AG04450 (cell line): ENCODE measurements around the gene NKX1-1. TPM values are rescaled to one million over a fixed set of nuclear protein-coding genes. Genes with fewer than 3 reads are reported as not detected.

ENCODE experiments used
- CTCF ChIA-PET: fragments of 300-600, 350-600 bp; formaldehyde crosslinking; extraction: SDS; loops from one replicate; lab custom pipeline; 2022; ENCODE audit warnings: antibody characterized with exemption, inconsistent platforms; lab: Charles Lee
- POLR2A ChIA-PET: fragments of 350-600 bp; formaldehyde crosslinking; extraction: SDS; loops from one replicate; lab custom pipeline; 2021; ENCODE audit warnings: antibody characterized with exemption, inconsistent platforms; lab: Yijun Ruan, JAX
- DNase-seq: peaks from one replicate; pipeline ENCODE4 v3.0.0-alpha.2; 2011; ENCODE audit warnings: low read depth, low spot score
- H3K27ac ChIP-seq: one replicate; pipeline ENCODE4 v1.5.1; 2012; ENCODE audit warnings: low read depth, low read length, control low read depth
- H3K27me3 ChIP-seq: one replicate; pipeline ENCODE4 v1.6.0; 2012; ENCODE audit warnings: low read length; ENCODE audit not compliant: control insufficient read depth, insufficient read depth
- H3K4me3 ChIP-seq: 2 replicates; pipeline ENCODE4 v1.5.1; 2011; ENCODE audit warnings: mild to moderate bottlenecking, low read depth, low read length, control low read depth
- H3K9me3 ChIP-seq: 2 replicates; pipeline ENCODE4 v1.5.1; 2012; ENCODE audit warnings: low read length; ENCODE audit not compliant: control insufficient read depth, insufficient read depth
- CTCF ChIP-seq: IDR thresholded peaks from 2 replicates; pipeline ENCODE4 v1.5.1; 2011; ENCODE audit warnings: low read depth, low read length, control low read depth, inconsistent platforms
- polyA plus RNA-seq: library from polyadenylated mRNA; depleted of rRNA; stranded (reverse); fragments of >200 nt; gene quantifications from 2 replicates; pipeline ENCODE4 v1.2.3, GENCODE V29; 2011

NKX1-1 gene
- polyA plus RNA-seq, 1 experiment: not detected

- POLR2A ChIA-PET: interaction anchor here (0.5 kb wide), 1 partner anchor 8 kb away, joined by 5 read pairs; no protein-coding TSS in a partner anchor
- no peak overlapping the region for H3K27ac ChIP-seq
- CTCF ChIA-PET: no interaction called here
- peaks cover 46% of the 10 kb centered on the region for H3K9me3 ChIP-seq
- no peak for DNase-seq
- no peak for TF ChIP-seq CTCF
- no peaks in the 10 kb centered on the region for H3K27me3 ChIP-seq
- H3K4me3 ChIP-seq: no peak overlapping the region
Observed at GRCh38 chr4:1449833-1450741, 43.8 kb upstream of the NKX1-1 start.

GRCh38 chr4:1449475-1449832, 43.2 kb upstream of the NKX1-1 start:
- POLR2A ChIA-PET: no interaction called here
- CTCF ChIA-PET: no interaction called here

GRCh38 chr4:1448589-1449420, 42.6 kb upstream of the NKX1-1 start:
- H3K9me3 ChIP-seq: peaks cover 46% of the 10 kb centered on the region
- POLR2A ChIA-PET: no interaction called here
- no peak overlapping the region for H3K27ac ChIP-seq
- no peak overlapping the region for H3K4me3 ChIP-seq
- CTCF ChIA-PET: no interaction called here
- TF ChIP-seq CTCF: no peak
- no peaks in the 10 kb centered on the region for H3K27me3 ChIP-seq
- no peak for DNase-seq

More at GRCh38 chr4:1449475-1449832, 43.2 kb upstream of the NKX1-1 start:
- Histone ChIP-seq H3K27me3 (no peaks in the 10 kb centered on the region), H3K27ac (no peak overlapping the region), H3K9me3 (peaks cover 46% of the 10 kb centered on the region), H3K4me3 (no peak overlapping the region)
- no peak for TF ChIP-seq CTCF
- DNase-seq: no peak

GRCh38 chr4:1447676-1448588, 41.7 kb upstream of the NKX1-1 start:
- ChIA-PET POLR2A (no interaction called here), CTCF (no interaction called here)
- Histone ChIP-seq H3K27me3 (no peaks in the 10 kb centered on the region), H3K4me3 (no peak overlapping the region), H3K27ac (no peak overlapping the region), H3K9me3 (peaks cover 46% of the 10 kb centered on the region)
- DNase-seq: no peak
- TF ChIP-seq CTCF: no peak
